Measurements from ENCODE around the gene GCH1.

- TF ChIP-seq CTCF (IDR thresholded peaks at IDR 0.05 in 2 of 3, conservative IDR thresholded peaks at IDR 0.05 in 1 of 3; ENCODE audit: borderline replicate concordance in 1 of 3, insufficient read depth in 1 of 3, low read depth in 2 of 3, low read length in 2 of 3) (no peak), ZNF274 (IDR thresholded peaks at IDR 0.05; ENCODE audit: low read depth, low read length) (no peak)
These were observed 3.4 kb upstream of the GCH1 start for GRCh38 chr14:54906075-54906474.
